OCI-LY3 (cell line): ENCODE measurements around the gene GALNT2.
A peak's percentile ranks its signal among the peaks of the same experiment; 100 is the strongest.

Experiments used
- H2AFZ ChIP-seq: fragments of 200-600, 300-600 bp; shearing (Covaris generic); 2 replicates; pipeline ENCODE4 v1.6.0; 2014; ENCODE audit warnings: antibody characterized with exemption, low read depth, low read length
- H3K27ac ChIP-seq: fragments of 200-600, 300-600 bp; sonication (generic); 2 replicates; pipeline ENCODE4 v1.5.1; 2014; ENCODE audit warnings: mild to moderate bottlenecking, low read length, moderate library complexity, mixed read lengths
- H3K27me3 ChIP-seq: fragments of 200-600, 300-600 bp; sonication (generic); 2 replicates; pipeline ENCODE4 v1.6.1; 2014; ENCODE audit warnings: low read depth, low read length, mixed read lengths
- H3K36me3 ChIP-seq: fragments of 200-600, 300-600 bp; sonication (generic); replicated peaks from 2 replicates; pipeline ENCODE3; 2014; ENCODE audit warnings: low read depth, low read length, mixed read lengths
- H3K4me1 ChIP-seq: fragments of 300-600, 200-600 bp; sonication (generic); 2 replicates; pipeline ENCODE4 v1.6.1; 2014; ENCODE audit warnings: low read length, mixed read lengths
- H3K4me2 ChIP-seq: fragments of 200-600, 300-600 bp; sonication (generic); 2 replicates; pipeline ENCODE4 v1.6.1; 2014; ENCODE audit warnings: low read length, mixed read lengths
- H3K4me3 ChIP-seq: fragments of 300-600, 200-600 bp; sonication (generic); 2 replicates; pipeline ENCODE4 v1.5.1; 2014; ENCODE audit warnings: antibody characterized with exemption, mild to moderate bottlenecking, low read length, moderate library complexity
- H3K79me2 ChIP-seq: fragments of 300-600, 200-600 bp; shearing (Covaris generic); 2 replicates; pipeline ENCODE4 v1.6.1; 2014; ENCODE audit warnings: mild to moderate bottlenecking, low read length, mixed read lengths
- H3K9ac ChIP-seq: fragments of 300-600, 200-600 bp; shearing (Covaris generic); 2 replicates; pipeline ENCODE4 v1.6.0; 2014; ENCODE audit warnings: mild to moderate bottlenecking, low read length, moderate library complexity
- H3K9me3 ChIP-seq: fragments of 200-600, 300-600 bp; shearing (Covaris generic); 2 replicates; pipeline ENCODE4 v1.6.1; 2014; ENCODE audit warnings: low read length, mixed read lengths; ENCODE audit not compliant: insufficient read depth
- H4K20me1 ChIP-seq: fragments of 200-600, 300-600 bp; sonication (generic); 2 replicates; pipeline ENCODE4 v1.6.1; 2016; ENCODE audit warnings: low read length, mixed read lengths; ENCODE audit not compliant: insufficient read depth
- EZH2phosphoT487 ChIP-seq: fragments of 200-600 bp; shearing (Covaris generic); IDR thresholded peaks from 2 replicates; pipeline ENCODE4 v1.6.1; 2018; ENCODE audit warnings: antibody characterized with exemption, mixed run types, low read depth
- TF ChIP-seq, protein P1 (sequence below): fragments of 200-600, 300-600 bp; sonication (generic); IDR thresholded peaks from 2 replicates; pipeline ENCODE4 v1.5.1; 2014; ENCODE audit warnings: antibody characterized with exemption, low read length, low read depth

Gene GALNT2

GRCh38 chr1:230314142-230314470 is 247.1 kb downstream of the GALNT2 start:
- no peaks in the 10 kb centered on the region for H3K9me3 ChIP-seq
- H4K20me1 ChIP-seq, result no peaks in the 10 kb centered on the region
- H3K27me3 ChIP-seq, result peaks cover 16% of the 10 kb centered on the region; the same call in 1 of the 2 replicates
- H3K4me2 ChIP-seq, result no peak overlapping the region
- 0 out of 2 replicates have a peak, but pooled peaks cover 4% of the 10 kb centered on the region for H3K4me1 ChIP-seq
- H3K4me3 ChIP-seq, result no peak overlapping the region
- H3K79me2 ChIP-seq, result no peaks in the 10 kb centered on the region
- H3K9ac ChIP-seq, result no peak overlapping the region
- H3K36me3 ChIP-seq, result no peaks in the 10 kb centered on the region
- no peak for TF ChIP-seq EZH2phosphoT487
- TF ChIP-seq, protein P1, sequence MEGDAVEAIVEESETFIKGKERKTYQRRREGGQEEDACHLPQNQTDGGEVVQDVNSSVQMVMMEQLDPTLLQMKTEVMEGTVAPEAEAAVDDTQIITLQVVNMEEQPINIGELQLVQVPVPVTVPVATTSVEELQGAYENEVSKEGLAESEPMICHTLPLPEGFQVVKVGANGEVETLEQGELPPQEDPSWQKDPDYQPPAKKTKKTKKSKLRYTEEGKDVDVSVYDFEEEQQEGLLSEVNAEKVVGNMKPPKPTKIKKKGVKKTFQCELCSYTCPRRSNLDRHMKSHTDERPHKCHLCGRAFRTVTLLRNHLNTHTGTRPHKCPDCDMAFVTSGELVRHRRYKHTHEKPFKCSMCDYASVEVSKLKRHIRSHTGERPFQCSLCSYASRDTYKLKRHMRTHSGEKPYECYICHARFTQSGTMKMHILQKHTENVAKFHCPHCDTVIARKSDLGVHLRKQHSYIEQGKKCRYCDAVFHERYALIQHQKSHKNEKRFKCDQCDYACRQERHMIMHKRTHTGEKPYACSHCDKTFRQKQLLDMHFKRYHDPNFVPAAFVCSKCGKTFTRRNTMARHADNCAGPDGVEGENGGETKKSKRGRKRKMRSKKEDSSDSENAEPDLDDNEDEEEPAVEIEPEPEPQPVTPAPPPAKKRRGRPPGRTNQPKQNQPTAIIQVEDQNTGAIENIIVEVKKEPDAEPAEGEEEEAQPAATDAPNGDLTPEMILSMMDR, result no peak
- no peak overlapping the region for H3K27ac ChIP-seq
- no peak overlapping the region for H2AFZ ChIP-seq

- Histone ChIP-seq H3K27me3 (peaks cover 16% of the 10 kb centered on the region; the same call in 1 of the 2 replicates), H4K20me1 (no peaks in the 10 kb centered on the region), H3K9me3 (no peaks in the 10 kb centered on the region), H3K4me2 (no peak overlapping the region), H2AFZ (no peak overlapping the region), H3K4me1 (0 out of 2 replicates have a peak, but pooled peaks cover 4% of the 10 kb centered on the region), H3K36me3 (no peaks in the 10 kb centered on the region), H3K79me2 (no peaks in the 10 kb centered on the region), H3K4me3 (no peak overlapping the region), H3K9ac (no peak overlapping the region), H3K27ac (no peak overlapping the region)
- no peak for TF ChIP-seq EZH2phosphoT487
- TF ChIP-seq, protein P1, result peak; percentile 32; the same call in 1 of the 2 replicates
Observed at GRCh38 chr1:230315099-230315498, 248.1 kb downstream of the GALNT2 start.

- peaks cover 5% of the 10 kb centered on the region; the same call in 1 of the 2 replicates for H3K27me3 ChIP-seq
- H3K27ac ChIP-seq, result no peak overlapping the region
- H2AFZ ChIP-seq, result no peak overlapping the region
- no peak overlapping the region for H3K4me3 ChIP-seq
- H3K9ac ChIP-seq, result no peak overlapping the region
- no peaks in the 10 kb centered on the region for H3K4me1 ChIP-seq
- no peaks in the 10 kb centered on the region for H3K36me3 ChIP-seq
- H3K4me2 ChIP-seq, result no peak overlapping the region
- H3K9me3 ChIP-seq, result no peaks in the 10 kb centered on the region
- TF ChIP-seq, protein P1, result no peak
- no peak for TF ChIP-seq EZH2phosphoT487
- H3K79me2 ChIP-seq, result no peaks in the 10 kb centered on the region
- no peaks in the 10 kb centered on the region for H4K20me1 ChIP-seq
Observed at GRCh38 chr1:230316864-230317745, 250.1 kb downstream of the GALNT2 start.
